OCI-LY7 (cell line): ENCODE results near the gene ESR2. TPM values are rescaled to one million over a fixed set of nuclear protein-coding genes. Genes with fewer than 3 reads are reported as not detected.
A peak's percentile ranks its signal among the peaks of the same experiment; 100 is the strongest.

Experiments
- BruUV-seq: library from RNA; stranded (reverse); fragments of 400-500 nt; replicated peaks from 2 replicates; lab custom pipeline; 2021; lab: Mats Ljungman, UMichigan
- CTCF ChIA-PET: fragments of 300-600 bp; sonication (Branson Sonifier 250); formaldehyde crosslinking; loops from one replicate; lab custom pipeline; 2022; ENCODE audit warnings: antibody characterized with exemption; ENCODE audit not compliant: unreplicated experiment; lab: Charles Lee
- POLR2A ChIA-PET: fragments of 300-600 bp; sonication (Branson Sonifier 250); formaldehyde crosslinking; loops from one replicate; lab custom pipeline; 2022; ENCODE audit warnings: antibody characterized with exemption; lab: Charles Lee
- DNase-seq: peaks from one replicate; pipeline ENCODE4 v3.0.0-alpha.2; 2015; ENCODE audit warnings: low spot score
- H2AFZ ChIP-seq: fragments of 200-600 bp; sonication (generic), shearing (Covaris generic); 2 replicates; pipeline ENCODE4 v1.6.1; 2014; ENCODE audit warnings: mild to moderate bottlenecking, antibody characterized with exemption, low read length, moderate library complexity
- H3K27ac ChIP-seq: fragments of 200-600 bp; sonication (generic); 2 replicates; pipeline ENCODE4 v1.5.1; 2014; ENCODE audit warnings: mixed run types, low read depth, mild to moderate bottlenecking, moderate library complexity, low read length, inconsistent platforms; ENCODE audit not compliant: poor library complexity, severe bottlenecking
- H3K36me3 ChIP-seq: fragments of 200-600 bp; sonication (generic); 2 replicates; pipeline ENCODE4 v1.6.1; 2014; ENCODE audit warnings: mild to moderate bottlenecking, antibody characterized with exemption, low read length, moderate library complexity, mixed read lengths; ENCODE audit not compliant: insufficient read depth
- H3K4me1 ChIP-seq: fragments of 200-600 bp; sonication (generic); 2 replicates; pipeline ENCODE4 v1.5.1; 2014; ENCODE audit warnings: mild to moderate bottlenecking, low read length; ENCODE audit not compliant: insufficient read depth, poor library complexity, severe bottlenecking
- H3K4me2 ChIP-seq: fragments of 200-600 bp; sonication (generic); 2 replicates; pipeline ENCODE4 v1.6.1; 2014; ENCODE audit warnings: mild to moderate bottlenecking, low read length
- H3K4me3 ChIP-seq: fragments of 200-600 bp; sonication (generic); 2 replicates; pipeline ENCODE4 v1.5.1; 2014; ENCODE audit warnings: mild to moderate bottlenecking, low read depth, low read length; ENCODE audit not compliant: poor library complexity, severe bottlenecking
- H3K79me2 ChIP-seq: fragments of 200-600 bp; sonication (generic); 2 replicates; pipeline ENCODE4 v1.6.1; 2016; ENCODE audit warnings: low read depth, mild to moderate bottlenecking, low read length, moderate library complexity, mixed read lengths; ENCODE audit not compliant: insufficient read depth
- H3K9me2 ChIP-seq: fragments of 200-600 bp; sonication (generic); 2 replicates; pipeline ENCODE4 v1.6.1; 2016; ENCODE audit warnings: mild to moderate bottlenecking, low read length, mixed read lengths; ENCODE audit not compliant: insufficient read depth
- H3K9me3 ChIP-seq: fragments of 200-600 bp; sonication (generic); 2 replicates; pipeline ENCODE4 v1.6.1; 2014; ENCODE audit warnings: mild to moderate bottlenecking, mixed run types, low read length, mixed read lengths
- H4K20me1 ChIP-seq: fragments of 200-600 bp; sonication (generic); 2 replicates; pipeline ENCODE4 v1.6.1; 2014; ENCODE audit warnings: mild to moderate bottlenecking, antibody characterized with exemption, low read length, moderate library complexity, mixed read lengths; ENCODE audit not compliant: insufficient read depth
- EZH2phosphoT487 ChIP-seq: fragments of 200-600 bp; sonication (generic); IDR thresholded peaks from 2 replicates; pipeline ENCODE4 v1.6.1; 2018; ENCODE audit warnings: low read depth, borderline replicate concordance, mild to moderate bottlenecking, mixed run types, antibody characterized with exemption, low read length, moderate library complexity, mixed read lengths
- intact Hi-C: fragments of 100-400 bp; cut with micrococcal nuclease; formaldehyde crosslinking; loops from one replicate; pipeline ENCODE4 v1.10.0; 2022; ENCODE audit not compliant: unreplicated experiment
- total RNA-seq, 2 experiments: library from RNA; depleted of rRNA in 1 of 2; stranded (reverse); fragments of >200 nt in 1 of 2; shearing (Covaris generic) in 1 of 2; gene quantifications; 2 replicates each; pipeline ENCODE4 v1.2.3, GENCODE V29; 2014 to 2022
- TF ChIP-seq, protein P1 (sequence below): fragments of 200-600 bp; sonication (generic); conservative IDR thresholded peaks from 2 replicates; pipeline ENCODE4 v1.5.1; 2014; ENCODE audit warnings: mild to moderate bottlenecking, antibody characterized with exemption, low read length, moderate library complexity, mixed read lengths

ESR2 gene
- total RNA-seq, 2 experiments from 2014 or later, result 13.4 to 37.7 TPM

DNA sequence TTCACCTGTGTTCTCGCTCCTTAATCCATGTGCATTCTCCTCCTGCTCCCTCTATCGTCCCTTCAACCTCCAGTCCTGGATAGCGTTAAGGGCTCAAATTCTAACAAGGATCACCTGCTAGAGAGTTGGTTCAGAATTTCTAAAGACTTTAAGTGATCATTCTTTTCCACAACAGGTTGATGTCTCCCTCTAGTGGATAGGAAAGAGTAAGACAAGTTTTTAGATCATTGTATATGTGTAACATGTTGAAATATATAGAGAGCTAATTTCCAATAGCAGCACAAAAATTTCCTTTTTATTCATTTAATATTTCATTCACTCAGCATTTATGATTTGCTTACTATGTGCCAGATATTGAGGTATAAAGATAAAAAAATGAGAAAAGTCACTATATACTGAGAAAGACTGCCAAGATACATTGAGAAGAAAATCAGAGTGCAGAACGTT, 9.3 kb upstream of the ESR2 start:
- peak; percentile 72 for DNase-seq
- Histone ChIP-seq H3K4me2 (no peak overlapping the region), H3K36me3 (no peaks in the 10 kb centered on the region), H3K9me3 (no peaks in the 10 kb centered on the region), H4K20me1 (no peaks in the 10 kb centered on the region), H3K4me3 (no peak overlapping the region), H3K27ac (no peak overlapping the region), H3K79me2 (no peaks in the 10 kb centered on the region), H3K9me2 (no peaks in the 10 kb centered on the region), H2AFZ (0 out of 2 replicates have a peak overlapping the region, but pooled peaks have one; percentile 3), H3K4me1 (no peaks in the 10 kb centered on the region)
- BruUV-seq, result no TSS peak
- ChIA-PET POLR2A (interaction anchor here (0.5 to 1.1 kb wide), 10 partner anchors 8 to 993 kb away, joined by 3 to 8 read pairs (median 3); no protein-coding TSS in a partner anchor), CTCF (interaction anchor here (0.7 to 1.1 kb wide), 2 partner anchors 68 to 166 kb away, joined by 3 read pairs; no protein-coding TSS in a partner anchor)
- TF ChIP-seq, protein P1, sequence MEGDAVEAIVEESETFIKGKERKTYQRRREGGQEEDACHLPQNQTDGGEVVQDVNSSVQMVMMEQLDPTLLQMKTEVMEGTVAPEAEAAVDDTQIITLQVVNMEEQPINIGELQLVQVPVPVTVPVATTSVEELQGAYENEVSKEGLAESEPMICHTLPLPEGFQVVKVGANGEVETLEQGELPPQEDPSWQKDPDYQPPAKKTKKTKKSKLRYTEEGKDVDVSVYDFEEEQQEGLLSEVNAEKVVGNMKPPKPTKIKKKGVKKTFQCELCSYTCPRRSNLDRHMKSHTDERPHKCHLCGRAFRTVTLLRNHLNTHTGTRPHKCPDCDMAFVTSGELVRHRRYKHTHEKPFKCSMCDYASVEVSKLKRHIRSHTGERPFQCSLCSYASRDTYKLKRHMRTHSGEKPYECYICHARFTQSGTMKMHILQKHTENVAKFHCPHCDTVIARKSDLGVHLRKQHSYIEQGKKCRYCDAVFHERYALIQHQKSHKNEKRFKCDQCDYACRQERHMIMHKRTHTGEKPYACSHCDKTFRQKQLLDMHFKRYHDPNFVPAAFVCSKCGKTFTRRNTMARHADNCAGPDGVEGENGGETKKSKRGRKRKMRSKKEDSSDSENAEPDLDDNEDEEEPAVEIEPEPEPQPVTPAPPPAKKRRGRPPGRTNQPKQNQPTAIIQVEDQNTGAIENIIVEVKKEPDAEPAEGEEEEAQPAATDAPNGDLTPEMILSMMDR, result peak; percentile 96
- TF ChIP-seq EZH2phosphoT487, result no peak
- intact Hi-C loops, result loop anchor here (1.0 to 10.0 kb wide), 4 partner anchors 231 to 919 kb away; no protein-coding TSS in a partner anchor

GRCh38 chr14:64298773-64299172, 4.6 kb upstream of the ESR2 start:
- no peaks in the 10 kb centered on the region for H3K36me3 ChIP-seq
- no peaks in the 10 kb centered on the region for H3K9me3 ChIP-seq
- no peak overlapping the region for H3K4me3 ChIP-seq
- no peak for TF ChIP-seq EZH2phosphoT487
- TF ChIP-seq, protein P1, result peak; percentile 49
- peaks cover 16% of the 10 kb centered on the region for H3K4me1 ChIP-seq
- no peaks in the 10 kb centered on the region for H4K20me1 ChIP-seq
- H2AFZ ChIP-seq, result no peak overlapping the region
- ChIA-PET CTCF (interaction anchor here (0.6 kb wide), 1 partner anchor 75 kb away, joined by 6 read pairs; no protein-coding TSS in a partner anchor), POLR2A (interaction anchor here (0.6 to 0.7 kb wide), 4 partner anchors 13 to 493 kb away, joined by 3 to 6 read pairs (median 4); no protein-coding TSS in a partner anchor)
- no peaks in the 10 kb centered on the region for H3K9me2 ChIP-seq
- no TSS peak for BruUV-seq
- no peak overlapping the region for H3K4me2 ChIP-seq
- DNase-seq, result peak; percentile 25
- intact Hi-C loops, result no loop called here
- no peak overlapping the region for H3K27ac ChIP-seq
- H3K79me2 ChIP-seq, result no peaks in the 10 kb centered on the region

DNA sequence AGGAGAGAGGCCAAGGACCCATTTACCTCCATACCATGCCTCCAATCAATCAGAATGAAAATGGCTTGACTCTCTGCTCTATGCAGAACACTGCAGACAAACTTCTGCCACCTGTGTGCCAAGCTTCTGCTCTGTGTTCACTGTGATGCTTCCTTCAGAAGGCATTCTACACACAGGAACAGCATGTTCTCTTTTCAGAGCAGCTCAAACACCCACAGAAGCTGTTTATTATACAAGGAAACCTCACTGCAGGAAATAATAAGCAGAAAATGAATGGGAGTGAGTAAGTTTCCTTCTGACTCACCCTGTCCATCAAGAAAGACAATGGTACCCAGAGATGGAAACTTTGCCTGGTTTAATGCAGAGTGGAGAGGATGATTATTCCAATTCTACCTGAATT, 2.4 kb upstream of the ESR2 start:
- no peak for TF ChIP-seq EZH2phosphoT487
- TF ChIP-seq, protein P1, result no peak
- no TSS peak for BruUV-seq
- Histone ChIP-seq H3K9me2 (no peaks in the 10 kb centered on the region), H3K79me2 (no peaks in the 10 kb centered on the region), H3K4me2 (no peak overlapping the region), H3K4me1 (peaks cover 28% of the 10 kb centered on the region), H3K4me3 (no peak overlapping the region), H3K27ac (no peak overlapping the region), H3K36me3 (no peaks in the 10 kb centered on the region), H3K9me3 (no peaks in the 10 kb centered on the region), H2AFZ (no peak overlapping the region), H4K20me1 (no peaks in the 10 kb centered on the region)
- ChIA-PET CTCF (no interaction called here), POLR2A (interaction anchor here (0.6 kb wide), 1 partner anchor 9 kb away, joined by 3 read pairs; no protein-coding TSS in a partner anchor)
- DNase-seq, result no peak
- intact Hi-C loops, result no loop called here
